Spleen (tissue), 11 donors: ENCODE measurements around the gene C4orf33. TPM values are rescaled to one million over a fixed set of nuclear protein-coding genes. Genes with fewer than 3 reads are reported as not detected.

Experiments
- DNase-seq: peaks from one replicate; pipeline ENCODE4 v3.0.0-alpha.2; 2020
- H3K27ac ChIP-seq, 8 donors: fragments of 200-600 bp; sonication (generic) in 7 of 8; 1 replicate in 4 of 8; 2 replicates in 4 of 8; pipeline versions ENCODE4 v1.5.0 to v1.8.0; 2016 to 2021; ENCODE audit warnings: inconsistent platforms in 4 of 8, mild to moderate bottlenecking in 4 of 8, moderate library complexity in 1 of 8
- H3K27me3 ChIP-seq, 7 donors: fragments of 200-600 bp; sonication (generic) in 6 of 7; replicated peaks in 1 of 7; 1 replicate in 4 of 7; 2 replicates in 3 of 7; pipeline versions ENCODE4 v1.5.0 to v1.8.0; 2016 to 2021; ENCODE audit warnings: inconsistent platforms in 3 of 7, mild to moderate bottlenecking in 1 of 7
- H3K36me3 ChIP-seq, 6 donors: fragments of 200-600 bp; sonication (generic) in 5 of 6; 1 replicate in 4 of 6; 2 replicates in 2 of 6; pipeline versions ENCODE4 v1.5.0 to v1.8.0; 2016 to 2021; ENCODE audit warnings: inconsistent platforms in 2 of 6
- H3K4me1 ChIP-seq, 6 donors: fragments of 200-600 bp; sonication (generic) in 5 of 6; 1 replicate in 3 of 6; 2 replicates in 3 of 6; pipeline versions ENCODE4 v1.5.0 to v1.8.0; 2016 to 2021; ENCODE audit warnings: inconsistent platforms in 3 of 6
- H3K4me3 ChIP-seq, 8 donors: fragments of 200-600 bp; sonication (generic) in 7 of 8; 1 replicate in 4 of 8; 2 replicates in 4 of 8; pipeline versions ENCODE4 v1.5.0 to v1.8.0; 2016 to 2021; ENCODE audit warnings: inconsistent platforms in 4 of 8, mild to moderate bottlenecking in 4 of 8, moderate library complexity in 2 of 8
- H3K9me3 ChIP-seq, 8 donors: fragments of 200-600 bp; sonication (generic) in 7 of 8; 1 replicate in 4 of 8; 2 replicates in 4 of 8; pipeline versions ENCODE4 v1.5.0 to v1.8.0; 2016 to 2021; ENCODE audit warnings: inconsistent platforms in 4 of 8
- CTCF ChIP-seq, 11 experiments: fragments of 200-600 bp in 7 of 11; fragments of 450-650 bp in 4 of 11; sonication (generic) in 4 of 11; IDR thresholded peaks in 8 of 11; conservative IDR thresholded peaks in 3 of 11; 1 replicate in 7 of 11; 2 replicates in 4 of 11; pipeline versions ENCODE4 v1.4.0 to v1.8.0; 2016 to 2021; ENCODE audit warnings: antibody characterized with exemption in 11 of 11, inconsistent platforms in 4 of 11, mild to moderate bottlenecking in 1 of 11
- POLR2A ChIP-seq, 3 donors: fragments of 450-650 bp; IDR thresholded peaks; one replicate each; pipeline ENCODE4 v1.5.1; 2017; ENCODE audit warnings: antibody characterized with exemption in 3 of 3, mild to moderate bottlenecking in 1 of 3
- POLR2AphosphoS5 ChIP-seq, 3 donors: sonication (generic); formaldehyde crosslinking; IDR thresholded peaks; one replicate each; pipeline ENCODE4 v1.5.1; 2017; ENCODE audit warnings: antibody characterized with exemption in 3 of 3
- WGBS, 5 donors: extraction: QIAGEN DNeasy Blood & Tissue Kit in 3 of 5; methylation state at CpG; one replicate each; pipeline versions ENCODE4 v1.1.5 to v1.1.7; 2013 to 2018; 5-methylcytosine and 5-hydroxymethylcytosine counted together
- intact Hi-C: fragments of 100-400 bp; cut with DNase I; formaldehyde crosslinking; loops from one replicate; pipeline ENCODE4 v1.15.0; 2023; ENCODE audit warnings: low total_unique reads
- polyA plus RNA-seq, 3 donors: library from polyadenylated mRNA; stranded (reverse); fragments of 200-250 nt; gene quantifications; one replicate each; pipeline ENCODE4 v1.2.1, GENCODE V29; 2013
- total RNA-seq, 7 donors: library from RNA; depleted of rRNA in 3 of 7; stranded (reverse); fragments of >200 nt in 3 of 7; fragmentation: NEBNext Ultra II Directional in 4 of 7; extraction: Animal tissue kit (Norgen Biotek cat#: 25700) in 4 of 7; gene quantifications; one replicate each; pipeline versions ENCODE4 v1.1.0 to v1.2.1, GENCODE V29; 2016 to 2021
- donor health status: healthy with polysubstance abuse.
- donor health status: DM: no; HTN: no; CAD: no; lungs with moderate emphysema.
- donor health status: DM: no; HTN: no; CAD: no.
- donor health status: Bipolar disorder and iron deficiency.
- donor health status: healthy.
- donor health status: DM: no; HTN: no; CAD: no.
- donor health status: DM: yes; HTN: yes; CAD: no.

C4orf33 gene
- total and polyA plus RNA-seq, 10 donors = 7.7 to 31.8 (median 11.5) TPM

GRCh38 chr4:129094347-129094746, 1.6 kb upstream of the C4orf33 start:
- no peak for DNase-seq
- Histone ChIP-seq H3K27ac (peak overlapping the region in 6 of 8 donors; percentile 96 to 100 (median 97)), H3K4me3 (peak overlapping the region in 4 of 8 donors; percentile 62 to 86 (median 76)), H3K27me3 (no peaks in the 10 kb centered on the region), H3K36me3 (no peaks in the 10 kb centered on the region), H3K9me3 (no peaks in the 10 kb centered on the region), H3K4me1 (peaks cover 17 to 74% (median 61%) of the 10 kb centered on the region in 6 donors)
- WGBS, 5 donors = 78 to 90% (median 81%) methylated on average over 3 of the region's 3 CpGs
- intact Hi-C loops = no loop called here
- TF ChIP-seq POLR2A (IDR thresholded peaks at IDR 0.05) (no peak), POLR2AphosphoS5 (IDR thresholded peaks at IDR 0.05) (no peak), CTCF (IDR thresholded peaks at IDR 0.05 in 8 of 11, conservative IDR thresholded peaks at IDR 0.05 in 3 of 11) (no peak)

- Histone ChIP-seq H3K27me3 (no peaks in the 10 kb centered on the region), H3K9me3 (no peaks in the 10 kb centered on the region), H3K4me1 (peaks cover 7 to 39% (median 29%) of the 10 kb centered on the region in 6 donors), H3K4me3 (no peak overlapping the region), H3K36me3 (peaks cover 0 to 13% (median 3%) of the 10 kb centered on the region in 6 donors), H3K27ac (no peak overlapping the region)
- intact Hi-C loops = no loop called here
- TF ChIP-seq POLR2A (IDR thresholded peaks at IDR 0.05) (no peak), CTCF (IDR thresholded peaks at IDR 0.05 in 8 of 11, conservative IDR thresholded peaks at IDR 0.05 in 3 of 11) (no peak), POLR2AphosphoS5 (IDR thresholded peaks at IDR 0.05) (no peak)
- no peak for DNase-seq
Measured at GRCh38 chr4:129098531-129099001, 2.6 kb downstream of the C4orf33 start.

GRCh38 chr4:129109965-129110824, 14.2 kb downstream of the C4orf33 start:
- H3K27me3 ChIP-seq = no peaks in the 10 kb centered on the region
- TF ChIP-seq CTCF (IDR thresholded peaks at IDR 0.05 in 8 of 11, conservative IDR thresholded peaks at IDR 0.05 in 3 of 11) = no peak
- TF ChIP-seq POLR2AphosphoS5 (IDR thresholded peaks at IDR 0.05) = no peak
- no peak for TF ChIP-seq POLR2A (IDR thresholded peaks at IDR 0.05)
- H3K9me3 ChIP-seq = no peaks in the 10 kb centered on the region
- peaks cover 0 to 36% (median 10%) of the 10 kb centered on the region in 6 donors for H3K36me3 ChIP-seq
- H3K4me1 ChIP-seq = no peaks in the 10 kb centered on the region
- no peak overlapping the region for H3K4me3 ChIP-seq
- WGBS, 5 donors = 92 to 95% (median 92%) methylated on average over 3 of the region's 3 CpGs
- intact Hi-C loops = no loop called here
- no peak for DNase-seq
- H3K27ac ChIP-seq = no peak overlapping the region

- intact Hi-C loops = no loop called here
- 85 to 93% (median 91%) methylated on average over 3 of the region's 3 CpGs for WGBS, 5 donors
- Histone ChIP-seq H3K36me3 (peaks cover 0 to 36% (median 10%) of the 10 kb centered on the region in 6 donors), H3K4me3 (no peak overlapping the region), H3K9me3 (no peaks in the 10 kb centered on the region), H3K27ac (no peak overlapping the region), H3K27me3 (no peaks in the 10 kb centered on the region), H3K4me1 (no peaks in the 10 kb centered on the region)
- TF ChIP-seq POLR2AphosphoS5 (IDR thresholded peaks at IDR 0.05) (no peak), CTCF (IDR thresholded peaks at IDR 0.05 in 8 of 11, conservative IDR thresholded peaks at IDR 0.05 in 3 of 11) (no peak), POLR2A (IDR thresholded peaks at IDR 0.05) (no peak)
- no peak for DNase-seq
Measured at GRCh38 chr4:129110931-129111330, 15.0 kb downstream of the C4orf33 start.
